Neural cell (in vitro differentiated cells): ENCODE measurements around the gene KCTD21. TPM values are rescaled to one million over a fixed set of nuclear protein-coding genes. Genes with fewer than 3 reads are reported as not detected.

Source experiments
- H2AFZ ChIP-seq: fragments of 200-600, 300-800 bp; sonication (generic), shearing (Covaris generic); 2 replicates; pipeline ENCODE4 v1.6.0; 2014; ENCODE audit warnings: low read depth, mild to moderate bottlenecking, antibody characterized with exemption, low read length, moderate library complexity
- H3F3A ChIP-seq: fragments of 200-600 bp; shearing (Covaris generic); 2 replicates; pipeline ENCODE4 v1.6.1; 2016; ENCODE audit warnings: mild to moderate bottlenecking, moderate library complexity, mixed read lengths, antibody characterized with exemption, low read length; ENCODE audit not compliant: insufficient read depth, poor library complexity, severe bottlenecking
- H3K27ac ChIP-seq: fragments of 200-600, 300-800 bp; sonication (generic), shearing (Covaris generic); 2 replicates; pipeline ENCODE4 v1.5.1; 2014; ENCODE audit warnings: mild to moderate bottlenecking, low read length, moderate library complexity
- H3K27me3 ChIP-seq: fragments of 300-800, 200-600 bp; sonication (generic), shearing (Covaris generic); 2 replicates; pipeline ENCODE4 v1.6.0; 2014; ENCODE audit warnings: mild to moderate bottlenecking, low read depth, low read length, moderate library complexity; ENCODE audit not compliant: insufficient read depth
- H3K36me3 ChIP-seq: fragments of 300-800, 200-600 bp; sonication (generic), shearing (Covaris generic); 2 replicates; pipeline ENCODE4 v1.5.1; 2014; ENCODE audit warnings: mild to moderate bottlenecking, antibody characterized with exemption, low read length, moderate library complexity; ENCODE audit not compliant: insufficient read depth
- H3K4me2 ChIP-seq: fragments of 300-800, 200-600 bp; sonication (generic), shearing (Covaris generic); 2 replicates; pipeline ENCODE4 v1.6.0; 2014; ENCODE audit warnings: mild to moderate bottlenecking, low read length
- H3K4me3 ChIP-seq: fragments of 300-800, 200-600 bp; sonication (generic), shearing (Covaris generic); 2 replicates; pipeline ENCODE4 v1.5.1; 2014; ENCODE audit warnings: mild to moderate bottlenecking, low read length, moderate library complexity
- H3K79me2 ChIP-seq: fragments of 200-600 bp; shearing (Covaris generic); replicated peaks from 2 replicates; pipeline ENCODE4 v1.6.0; 2014; ENCODE audit warnings: mild to moderate bottlenecking, low read length, moderate library complexity; ENCODE audit not compliant: insufficient read depth
- H3K9ac ChIP-seq: fragments of 300-800, 200-600 bp; sonication (generic), shearing (Covaris generic); 2 replicates; pipeline ENCODE4 v1.6.1; 2016; ENCODE audit warnings: mild to moderate bottlenecking, low read length, mixed read lengths
- H3K9me2 ChIP-seq: fragments of 200-600 bp; shearing (Covaris generic); 2 replicates; pipeline ENCODE4 v1.6.1; 2016; ENCODE audit warnings: mild to moderate bottlenecking, low read length, mixed read lengths; ENCODE audit not compliant: insufficient read depth
- H3K9me3 ChIP-seq: fragments of 200-600, 300-800 bp; sonication (generic), shearing (Covaris generic); 2 replicates; pipeline ENCODE4 v1.6.1; 2016; ENCODE audit warnings: mild to moderate bottlenecking, mixed run types, low read length, moderate library complexity, mixed read lengths
- H4K20me1 ChIP-seq: fragments of 200-600 bp; shearing (Covaris generic); 2 replicates; pipeline ENCODE4 v1.6.1; 2016; ENCODE audit warnings: mild to moderate bottlenecking, mixed run types; ENCODE audit not compliant: insufficient read depth
- EP300 ChIP-seq: fragments of 450-650 bp; conservative IDR thresholded peaks from 2 replicates; pipeline ENCODE4 v1.6.1; 2014; ENCODE audit warnings: antibody characterized with exemption, mild to moderate bottlenecking, moderate library complexity; ENCODE audit not compliant: poor library complexity, severe bottlenecking
- EZH2 ChIP-seq: fragments of 200-600, 300-800 bp; shearing (Covaris generic), sonication (generic); IDR thresholded peaks from 2 replicates; pipeline ENCODE4 v1.6.1; 2014; ENCODE audit warnings: antibody characterized with exemption, low read length, borderline replicate concordance, mild to moderate bottlenecking; ENCODE audit not compliant: insufficient read depth, poor library complexity, severe bottlenecking
- MXI1 ChIP-seq: fragments of 450-650 bp; conservative IDR thresholded peaks from 2 replicates; pipeline ENCODE4 v1.6.1; 2014; ENCODE audit warnings: antibody characterized with exemption, mild to moderate bottlenecking; ENCODE audit not compliant: poor library complexity, severe bottlenecking
- POLR2AphosphoS5 ChIP-seq: IDR thresholded peaks from 2 replicates; pipeline ENCODE4 v1.6.1; 2012
- RAD21 ChIP-seq: fragments of 450-650 bp; conservative IDR thresholded peaks from 2 replicates; pipeline ENCODE4 v1.6.1; 2014; ENCODE audit warnings: antibody characterized with exemption, mild to moderate bottlenecking, moderate library complexity
- SMC3 ChIP-seq: fragments of 450-650 bp; conservative IDR thresholded peaks from 2 replicates; pipeline ENCODE4 v1.6.1; 2014; ENCODE audit warnings: antibody characterized with exemption, mild to moderate bottlenecking, moderate library complexity; ENCODE audit not compliant: poor library complexity
- TAF1 ChIP-seq: IDR thresholded peaks from 2 replicates; pipeline ENCODE4 v1.6.1; 2012; ENCODE audit warnings: low read depth
- polyA plus RNA-seq: library from polyadenylated mRNA; depleted of rRNA; stranded (reverse); fragments of >200 nt; gene quantifications from 2 replicates; pipeline ENCODE4 v1.2.3, GENCODE V29; 2014
- TF ChIP-seq, protein P1 (sequence below): IDR thresholded peaks from 2 replicates; pipeline ENCODE4 v1.6.1; 2012; ENCODE audit warnings: borderline replicate concordance
- TF ChIP-seq, protein P2 (sequence below): fragments of 450-650 bp; IDR thresholded peaks from 2 replicates; pipeline ENCODE4 v1.5.1; 2014; ENCODE audit warnings: antibody characterized with exemption, mild to moderate bottlenecking, moderate library complexity; ENCODE audit not compliant: poor library complexity, severe bottlenecking

The KCTD21 gene
- polyA plus RNA-seq, 1 donor from 2014 or later, result 1.4 TPM

DNA sequence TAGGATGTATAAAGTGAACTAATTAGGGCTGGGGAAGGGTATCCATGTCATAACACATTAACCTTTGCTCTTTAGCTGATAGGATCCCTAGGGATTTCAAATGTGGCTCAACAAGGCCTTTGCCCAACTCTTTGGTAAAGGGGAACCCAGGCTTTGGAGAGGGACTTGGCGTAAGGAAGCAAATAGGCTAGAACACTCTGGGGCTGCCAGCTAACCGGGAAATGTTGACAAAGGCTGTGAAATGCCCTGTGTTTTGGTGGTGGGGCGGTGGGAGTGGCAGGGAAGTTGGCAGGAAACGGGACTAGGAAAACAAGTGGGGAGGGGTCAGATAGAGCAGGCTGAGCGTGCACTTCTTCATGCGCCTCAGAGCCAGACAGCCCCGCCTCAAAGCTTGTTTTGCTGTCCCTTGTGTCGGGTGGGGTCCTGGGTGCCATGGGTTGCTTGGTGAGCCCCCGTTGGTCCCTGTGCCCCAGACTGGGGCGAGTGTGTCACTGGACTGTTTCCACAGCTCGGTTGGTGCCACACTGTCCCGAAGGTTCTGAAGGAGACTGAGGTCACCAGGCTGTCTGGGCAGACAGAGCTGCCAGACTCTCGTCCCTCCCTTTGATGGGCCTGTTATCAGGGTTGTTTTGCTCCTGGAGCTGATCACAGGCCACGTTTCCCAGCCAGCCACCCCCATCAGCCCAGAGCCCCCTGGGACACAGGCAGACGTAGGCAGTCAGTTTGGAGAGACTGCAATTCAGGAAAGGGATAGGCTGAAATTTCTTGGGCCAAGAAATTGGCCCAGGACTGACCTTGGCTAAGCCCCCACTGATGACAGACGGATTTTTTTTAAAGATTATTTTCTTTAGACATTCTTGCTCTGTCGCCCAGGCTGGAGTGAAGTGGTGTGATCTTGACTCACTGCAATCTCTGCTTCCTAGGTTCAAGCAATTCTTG, 19.6 kb downstream of the KCTD21 start:
- Histone ChIP-seq H4K20me1 (no peaks in the 10 kb centered on the region), H3K4me3 (no peak overlapping the region), H3K27me3 (no peaks in the 10 kb centered on the region), H3K4me2 (no peak overlapping the region), H2AFZ (no peak overlapping the region), H3K27ac (no peak overlapping the region), H3K36me3 (no peaks in the 10 kb centered on the region), H3K9ac (no peak overlapping the region), H3K9me2 (no peaks in the 10 kb centered on the region), H3F3A (no peaks in the 10 kb centered on the region), H3K9me3 (no peaks in the 10 kb centered on the region), H3K79me2 (no peaks in the 10 kb centered on the region)
- no peak for TF ChIP-seq SMC3
- no peak for TF ChIP-seq MXI1
- no peak for TF ChIP-seq TAF1
- no peak for TF ChIP-seq EP300
- TF ChIP-seq EZH2, result no peak
- TF ChIP-seq, protein P1, sequence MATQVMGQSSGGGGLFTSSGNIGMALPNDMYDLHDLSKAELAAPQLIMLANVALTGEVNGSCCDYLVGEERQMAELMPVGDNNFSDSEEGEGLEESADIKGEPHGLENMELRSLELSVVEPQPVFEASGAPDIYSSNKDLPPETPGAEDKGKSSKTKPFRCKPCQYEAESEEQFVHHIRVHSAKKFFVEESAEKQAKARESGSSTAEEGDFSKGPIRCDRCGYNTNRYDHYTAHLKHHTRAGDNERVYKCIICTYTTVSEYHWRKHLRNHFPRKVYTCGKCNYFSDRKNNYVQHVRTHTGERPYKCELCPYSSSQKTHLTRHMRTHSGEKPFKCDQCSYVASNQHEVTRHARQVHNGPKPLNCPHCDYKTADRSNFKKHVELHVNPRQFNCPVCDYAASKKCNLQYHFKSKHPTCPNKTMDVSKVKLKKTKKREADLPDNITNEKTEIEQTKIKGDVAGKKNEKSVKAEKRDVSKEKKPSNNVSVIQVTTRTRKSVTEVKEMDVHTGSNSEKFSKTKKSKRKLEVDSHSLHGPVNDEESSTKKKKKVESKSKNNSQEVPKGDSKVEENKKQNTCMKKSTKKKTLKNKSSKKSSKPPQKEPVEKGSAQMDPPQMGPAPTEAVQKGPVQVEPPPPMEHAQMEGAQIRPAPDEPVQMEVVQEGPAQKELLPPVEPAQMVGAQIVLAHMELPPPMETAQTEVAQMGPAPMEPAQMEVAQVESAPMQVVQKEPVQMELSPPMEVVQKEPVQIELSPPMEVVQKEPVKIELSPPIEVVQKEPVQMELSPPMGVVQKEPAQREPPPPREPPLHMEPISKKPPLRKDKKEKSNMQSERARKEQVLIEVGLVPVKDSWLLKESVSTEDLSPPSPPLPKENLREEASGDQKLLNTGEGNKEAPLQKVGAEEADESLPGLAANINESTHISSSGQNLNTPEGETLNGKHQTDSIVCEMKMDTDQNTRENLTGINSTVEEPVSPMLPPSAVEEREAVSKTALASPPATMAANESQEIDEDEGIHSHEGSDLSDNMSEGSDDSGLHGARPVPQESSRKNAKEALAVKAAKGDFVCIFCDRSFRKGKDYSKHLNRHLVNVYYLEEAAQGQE, result no peak
- TF ChIP-seq, protein P2, sequence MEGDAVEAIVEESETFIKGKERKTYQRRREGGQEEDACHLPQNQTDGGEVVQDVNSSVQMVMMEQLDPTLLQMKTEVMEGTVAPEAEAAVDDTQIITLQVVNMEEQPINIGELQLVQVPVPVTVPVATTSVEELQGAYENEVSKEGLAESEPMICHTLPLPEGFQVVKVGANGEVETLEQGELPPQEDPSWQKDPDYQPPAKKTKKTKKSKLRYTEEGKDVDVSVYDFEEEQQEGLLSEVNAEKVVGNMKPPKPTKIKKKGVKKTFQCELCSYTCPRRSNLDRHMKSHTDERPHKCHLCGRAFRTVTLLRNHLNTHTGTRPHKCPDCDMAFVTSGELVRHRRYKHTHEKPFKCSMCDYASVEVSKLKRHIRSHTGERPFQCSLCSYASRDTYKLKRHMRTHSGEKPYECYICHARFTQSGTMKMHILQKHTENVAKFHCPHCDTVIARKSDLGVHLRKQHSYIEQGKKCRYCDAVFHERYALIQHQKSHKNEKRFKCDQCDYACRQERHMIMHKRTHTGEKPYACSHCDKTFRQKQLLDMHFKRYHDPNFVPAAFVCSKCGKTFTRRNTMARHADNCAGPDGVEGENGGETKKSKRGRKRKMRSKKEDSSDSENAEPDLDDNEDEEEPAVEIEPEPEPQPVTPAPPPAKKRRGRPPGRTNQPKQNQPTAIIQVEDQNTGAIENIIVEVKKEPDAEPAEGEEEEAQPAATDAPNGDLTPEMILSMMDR, result no peak
- TF ChIP-seq RAD21, result no peak
- TF ChIP-seq POLR2AphosphoS5, result no peak

DNA sequence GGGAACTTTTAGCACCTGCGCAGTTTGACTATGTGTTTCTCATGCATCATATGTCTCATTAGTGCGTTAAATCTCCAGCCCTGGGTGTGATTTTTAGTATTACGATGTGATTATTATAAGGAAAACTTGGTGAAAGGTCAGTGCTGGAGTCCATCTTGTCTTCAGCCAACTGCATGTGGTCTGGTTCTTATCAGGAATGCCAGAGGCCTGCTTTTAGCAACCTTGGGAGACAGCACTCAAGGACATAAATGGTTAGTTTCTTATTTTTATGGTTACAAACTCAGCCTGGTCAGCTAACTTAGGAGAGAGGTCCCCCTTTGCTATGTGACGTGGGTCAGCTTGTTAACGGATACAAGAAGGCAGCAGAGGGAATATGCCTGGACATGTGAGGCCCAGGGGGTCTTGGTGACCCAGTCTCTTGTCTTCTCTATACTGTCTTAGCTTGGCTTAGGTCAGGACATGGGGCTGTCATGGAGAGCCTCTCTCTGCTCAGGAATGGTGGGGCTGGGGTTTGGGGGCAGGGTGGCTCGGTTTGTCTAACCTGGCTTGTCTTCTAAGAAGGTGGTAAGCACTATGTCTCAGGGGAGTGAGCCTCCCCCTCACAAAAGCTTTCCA, 21.5 kb downstream of the KCTD21 start:
- H3K9ac ChIP-seq, result no peak overlapping the region
- no peak overlapping the region for H3K4me2 ChIP-seq
- H2AFZ ChIP-seq, result no peak overlapping the region
- TF ChIP-seq EZH2 (no peak), EP300 (no peak), TAF1 (no peak), SMC3 (no peak), MXI1 (no peak)
- no peaks in the 10 kb centered on the region for H3K36me3 ChIP-seq
- no peaks in the 10 kb centered on the region for H3K79me2 ChIP-seq
- no peaks in the 10 kb centered on the region for H3K27me3 ChIP-seq
- H3K9me2 ChIP-seq, result no peaks in the 10 kb centered on the region
- H4K20me1 ChIP-seq, result no peaks in the 10 kb centered on the region
- H3K9me3 ChIP-seq, result no peaks in the 10 kb centered on the region
- H3K4me3 ChIP-seq, result no peak overlapping the region
- H3K27ac ChIP-seq, result no peak overlapping the region
- H3F3A ChIP-seq, result no peaks in the 10 kb centered on the region
